Measurements from ENCODE around the gene FAM9A.
"Not testable (repeated sequence)": the region's sequence is repeated elsewhere in the genome, so short reads cannot be mapped to it uniquely, and the experiment has no call there.

FAM9A gene

GRCh38 chrX:8803326-8803725 is 2.1 kb upstream of the FAM9A start:
- DNase-seq (ENCODE audit: low spot score), result no peak

GRCh38 chrX:8800351-8800750 is 832 bp downstream of the FAM9A start:
- not testable (repeated sequence) for DNase-seq (ENCODE audit: low spot score)

GRCh38 chrX:8799281-8799680 is 1.9 kb downstream of the FAM9A start:
- not testable (repeated sequence) for DNase-seq (ENCODE audit: low spot score)

- not testable (repeated sequence) for DNase-seq (ENCODE audit: low spot score)
These were observed 2.5 kb downstream of the FAM9A start for GRCh38 chrX:8798702-8799101.

GRCh38 chrX:8787119-8787518 is 14.1 kb downstream of the FAM9A start:
- DNase-seq (ENCODE audit: low spot score), result not testable (repeated sequence)

- DNase-seq (ENCODE audit: low spot score), result no peak
These were observed 17.0 kb downstream of the FAM9A start for GRCh38 chrX:8784162-8784561.

DNA sequence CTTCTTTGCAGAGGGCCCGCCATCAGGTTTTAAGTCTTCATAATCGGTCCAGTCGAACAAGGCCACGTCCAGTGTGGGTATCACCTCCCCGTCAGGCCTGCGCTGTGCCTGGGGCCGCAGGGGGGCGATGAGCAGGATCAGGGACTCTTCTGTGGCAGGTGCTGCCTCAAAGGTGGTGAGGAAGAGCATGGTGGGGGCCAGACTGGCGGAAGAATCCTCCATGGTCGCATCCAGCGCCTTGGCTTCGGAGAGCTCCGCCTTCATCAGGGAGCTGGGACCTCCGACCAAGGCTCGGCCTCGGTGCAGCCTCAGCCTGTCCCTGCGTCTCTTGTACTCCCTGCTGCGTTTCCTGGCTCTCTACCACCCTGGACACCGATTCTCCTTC is 17.5 kb downstream of the FAM9A start:
- no peak for DNase-seq (ENCODE audit: low spot score)

GRCh38 chrX:8783097-8783713 is 18.0 kb downstream of the FAM9A start:
- DNase-seq (ENCODE audit: low spot score), result no peak

DNA sequence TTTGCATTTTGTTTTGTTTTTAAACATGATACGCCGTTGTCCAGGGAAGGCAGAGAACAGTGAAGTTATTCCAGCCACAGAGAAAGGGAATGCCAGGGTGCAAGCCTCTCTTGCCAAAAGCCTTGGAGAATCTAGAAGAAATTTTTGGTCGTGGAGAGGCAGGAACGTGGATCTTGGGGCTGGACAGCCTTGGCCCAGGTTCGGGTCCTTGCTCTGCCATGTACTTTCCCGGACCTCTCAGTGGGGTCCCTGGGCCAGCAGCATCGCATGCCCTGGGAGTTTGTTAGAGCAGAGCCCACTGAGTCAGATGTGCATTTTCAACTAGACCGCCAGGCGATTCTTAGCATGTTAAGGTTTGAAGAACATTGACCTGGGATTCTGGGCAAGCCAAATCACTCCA is 18.6 kb downstream of the FAM9A start:
- DNase-seq (ENCODE audit: low spot score), result no peak

DNA sequence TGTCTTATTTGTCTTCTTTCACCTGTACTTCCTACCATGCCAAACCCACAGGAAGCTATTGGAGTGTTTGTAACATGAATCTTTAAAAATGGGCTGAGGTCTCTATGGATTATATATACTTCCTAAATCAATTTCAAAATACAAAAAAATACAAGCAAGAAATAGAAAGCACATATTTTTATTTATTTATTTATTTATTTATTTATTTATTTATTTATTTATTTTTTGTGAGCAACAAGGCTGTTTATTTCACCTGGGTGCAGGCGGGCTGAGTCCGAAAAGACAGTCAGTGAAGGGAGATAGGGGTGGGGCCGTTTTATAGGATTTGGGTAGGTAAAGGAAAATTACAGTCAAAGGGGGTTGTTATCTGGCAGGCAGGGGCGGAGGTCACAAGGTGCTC is 19.3 kb downstream of the FAM9A start:
- DNase-seq (ENCODE audit: low spot score), result not testable (repeated sequence)

DNA sequence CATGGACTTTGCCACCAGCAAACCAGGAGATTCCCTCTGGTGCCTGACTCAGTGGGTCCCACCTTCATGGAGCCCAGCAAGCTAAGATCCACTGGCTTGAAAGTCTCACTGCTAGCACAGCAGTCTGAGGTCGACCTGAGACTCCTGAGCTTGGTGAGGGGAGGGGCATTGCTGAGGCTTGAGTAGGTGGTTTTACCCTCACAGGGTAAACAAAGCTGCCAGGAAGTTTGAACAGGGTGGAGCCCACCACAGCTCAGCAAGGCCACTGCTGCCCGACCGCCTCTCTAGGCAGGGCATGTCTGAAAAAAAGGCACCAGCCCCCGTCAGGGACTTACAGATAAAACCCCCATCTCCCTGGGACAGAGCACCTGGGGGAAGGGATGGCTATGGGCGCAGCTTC is 28.1 kb downstream of the FAM9A start:
- no peak for DNase-seq (ENCODE audit: low spot score)

DNA sequence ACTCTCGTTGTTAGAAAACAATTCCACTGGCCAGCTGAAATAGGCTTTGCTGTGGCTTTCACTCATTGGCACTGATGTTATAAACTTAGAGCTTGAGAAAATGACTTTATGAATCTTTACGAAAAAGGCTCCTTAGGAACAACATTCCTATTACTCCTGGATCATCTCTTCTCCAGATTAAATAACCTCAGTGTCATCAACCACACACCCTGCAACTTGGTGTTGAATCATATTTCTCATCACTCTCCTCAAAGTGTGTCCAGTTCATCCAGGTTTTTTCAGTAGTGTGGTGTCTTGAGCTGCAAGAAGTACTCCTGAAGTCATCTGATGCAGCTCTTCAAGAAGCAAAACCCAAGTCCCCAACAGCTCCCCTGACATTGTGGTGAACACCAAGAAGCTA is 41.2 kb downstream of the FAM9A start:
- DNase-seq (ENCODE audit: low spot score), result no peak

DNA sequence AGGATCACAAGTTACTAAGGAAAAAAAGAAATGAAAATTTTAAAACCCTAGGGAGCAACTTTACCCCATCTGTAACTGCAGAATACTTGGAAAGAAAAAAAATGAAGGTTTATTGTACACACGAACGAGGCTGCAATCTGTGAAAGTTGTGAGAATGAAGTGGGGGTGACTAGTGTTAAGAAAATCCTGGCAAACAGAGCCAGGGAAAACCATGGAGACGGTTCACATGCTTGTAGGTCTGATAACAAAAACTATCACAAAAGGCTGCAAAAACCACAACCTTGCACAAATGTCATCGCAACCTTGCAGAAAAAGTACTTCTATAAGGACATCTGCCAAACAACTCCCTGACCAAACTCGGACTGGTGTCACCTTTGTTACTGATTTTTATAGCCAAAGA is 42.5 kb downstream of the FAM9A start:
- not testable (repeated sequence) for DNase-seq (ENCODE audit: low spot score)

DNA sequence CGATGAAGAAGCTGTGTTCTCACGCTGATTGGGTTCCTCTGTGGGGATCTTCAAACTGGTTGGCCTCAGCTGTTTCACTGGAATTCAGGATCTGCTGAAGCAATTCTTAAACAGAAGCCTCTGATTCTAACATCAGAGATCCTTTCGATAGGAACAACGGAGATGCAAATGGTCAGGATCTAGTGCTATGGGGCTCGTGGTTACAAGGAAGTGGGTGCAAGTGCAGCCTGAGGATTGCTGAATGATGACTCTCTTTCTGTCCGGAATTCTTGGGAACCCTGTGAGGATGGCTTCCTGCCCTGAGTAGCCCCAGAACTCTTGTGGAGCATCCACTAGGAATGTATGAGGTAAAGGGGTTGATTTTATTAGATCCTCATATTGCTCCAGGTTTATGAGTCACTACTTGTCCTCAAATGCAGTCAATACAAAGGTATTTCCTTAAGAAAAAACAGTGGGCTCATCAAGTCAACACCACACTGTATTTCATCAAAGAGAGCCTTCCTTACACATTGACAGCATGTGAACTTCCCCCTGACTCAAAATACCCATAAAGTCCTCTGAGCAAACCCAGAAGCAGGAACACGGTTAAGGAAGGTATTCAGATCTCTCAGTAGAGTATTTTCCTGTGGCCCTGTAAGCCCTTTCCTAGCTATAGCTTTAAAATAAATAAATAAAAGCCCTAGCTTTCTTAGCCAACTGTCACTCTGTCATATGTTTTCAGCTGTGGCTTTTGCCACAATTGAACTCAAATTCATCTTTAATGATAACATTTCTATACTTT is 43.4 kb downstream of the FAM9A start:
- not testable (repeated sequence) for DNase-seq (ENCODE audit: low spot score)

- no peak for DNase-seq (ENCODE audit: low spot score)
These were observed 45.4 kb downstream of the FAM9A start for GRCh38 chrX:8755813-8756212.

DNA sequence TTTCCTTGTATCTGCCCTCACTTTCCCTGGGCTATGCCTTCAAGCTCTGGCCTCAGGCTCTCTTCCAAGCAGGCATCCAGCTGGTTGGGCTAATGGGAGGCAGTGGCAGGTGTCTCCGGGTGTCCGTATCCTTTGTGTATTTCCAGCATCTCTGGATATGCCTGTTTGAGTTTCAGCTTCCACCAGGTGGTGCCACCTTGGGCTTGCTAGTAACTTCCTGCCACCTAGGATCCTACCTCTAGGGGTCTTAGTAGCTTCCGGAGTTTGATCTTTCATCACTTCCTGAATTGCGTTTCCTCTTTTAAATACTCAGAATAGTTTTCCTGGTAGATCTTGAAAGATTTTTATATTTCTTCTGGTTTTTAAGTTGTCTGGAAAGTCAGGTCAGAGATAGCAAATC is 46.1 kb downstream of the FAM9A start:
- no peak for DNase-seq (ENCODE audit: low spot score)

- DNase-seq (ENCODE audit: low spot score), result no peak
These were observed 51.5 kb downstream of the FAM9A start for GRCh38 chrX:8749697-8750096.

- no peak for DNase-seq (ENCODE audit: low spot score)
These were observed 52.3 kb downstream of the FAM9A start for GRCh38 chrX:8748855-8749254.

GRCh38 chrX:8743126-8743732 is 58.0 kb downstream of the FAM9A start:
- no peak for DNase-seq (ENCODE audit: low spot score)

DNA sequence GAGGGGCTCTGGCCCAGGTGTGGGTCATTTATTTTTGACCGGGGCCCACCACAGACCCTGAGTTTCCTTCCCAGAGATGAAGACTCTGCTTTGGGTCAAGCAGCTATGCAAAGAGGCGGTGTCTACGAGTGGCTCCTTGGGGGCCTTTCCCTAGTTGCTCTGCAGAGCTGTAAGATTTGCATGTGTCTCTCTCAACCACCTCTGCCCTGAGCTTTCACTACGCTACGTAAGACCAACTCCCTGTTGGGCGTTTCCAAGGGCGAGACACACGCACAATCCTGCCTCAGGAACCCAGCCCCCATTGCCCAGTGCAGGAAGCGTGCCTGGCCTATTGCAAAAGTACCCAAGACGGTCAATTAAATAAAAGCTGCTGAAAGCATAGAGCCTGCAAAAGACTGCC is 59.2 kb downstream of the FAM9A start:
- DNase-seq (ENCODE audit: low spot score), result no peak

Measured in putamen (tissue), 1 donor.